Stimulated activated CD8-positive, alpha-beta memory T cell treated with anti-CD3 and anti-CD28 coated beads, Interleukin-12 subunit alpha, Interleukin-12 subunit beta, amount 100 ng/mL, for 4 hours (primary cell): Measurements from ENCODE around the gene TRIM59.

Experiments used
- DNase-seq: peaks from one replicate; pipeline ENCODE4 v3.0.0-alpha.2; 2020; ENCODE audit warnings: low read depth

Gene TRIM59, protein sequence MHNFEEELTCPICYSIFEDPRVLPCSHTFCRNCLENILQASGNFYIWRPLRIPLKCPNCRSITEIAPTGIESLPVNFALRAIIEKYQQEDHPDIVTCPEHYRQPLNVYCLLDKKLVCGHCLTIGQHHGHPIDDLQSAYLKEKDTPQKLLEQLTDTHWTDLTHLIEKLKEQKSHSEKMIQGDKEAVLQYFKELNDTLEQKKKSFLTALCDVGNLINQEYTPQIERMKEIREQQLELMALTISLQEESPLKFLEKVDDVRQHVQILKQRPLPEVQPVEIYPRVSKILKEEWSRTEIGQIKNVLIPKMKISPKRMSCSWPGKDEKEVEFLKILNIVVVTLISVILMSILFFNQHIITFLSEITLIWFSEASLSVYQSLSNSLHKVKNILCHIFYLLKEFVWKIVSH

DNA sequence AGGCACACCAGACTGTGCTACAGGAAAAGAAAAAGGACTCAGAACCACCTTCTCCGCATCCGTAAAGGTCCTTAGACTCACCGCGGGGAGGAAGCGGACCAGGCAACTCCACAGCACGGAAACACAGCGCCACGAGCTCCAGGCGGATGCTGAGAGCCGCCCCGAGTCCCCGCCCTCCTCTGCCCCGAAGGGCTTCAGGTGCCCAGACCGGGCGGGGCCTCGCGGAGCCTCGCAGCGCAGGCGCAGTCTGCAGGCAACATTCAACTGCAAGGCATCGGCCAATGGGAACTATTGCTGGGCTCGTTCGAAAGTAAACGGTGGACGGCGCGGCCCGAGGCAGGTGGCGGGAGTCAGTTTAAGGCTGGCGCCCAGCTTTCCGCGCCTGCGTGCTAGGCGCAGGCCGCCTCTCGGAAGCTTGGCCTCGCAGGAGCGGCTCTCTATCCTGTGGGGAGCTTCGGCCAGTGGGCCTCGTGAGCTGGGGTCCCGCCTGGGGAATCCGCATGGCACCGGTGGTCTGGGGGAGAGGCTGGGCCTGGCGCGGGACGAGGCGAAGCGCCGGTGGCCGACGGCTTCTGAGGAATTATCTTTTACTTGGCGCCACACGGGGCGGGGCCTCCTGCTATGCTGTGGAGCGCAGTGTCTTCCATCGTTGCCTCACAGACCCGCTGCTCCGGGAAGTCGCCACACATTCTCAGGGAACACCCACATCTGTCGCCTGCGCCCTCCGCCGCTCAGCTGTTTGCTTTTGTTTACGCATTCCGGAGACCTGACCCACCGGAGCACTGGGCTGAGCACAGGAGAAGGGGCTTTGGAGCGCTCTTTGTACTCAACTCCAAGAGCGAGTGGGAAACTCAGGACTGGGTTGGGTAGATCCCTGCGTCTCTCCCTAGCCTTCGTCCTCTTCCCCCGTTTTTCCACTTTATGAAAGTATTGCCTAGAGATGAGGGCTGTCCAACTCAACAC is at the start of gene TRIM59:
TRIM59 (minus strand) TSS at position 151 of the 963 bp plus-strand sequence. CDS start 10,603 bp downstream, outside the sequence.
- DNase-seq, result peak; percentile 91

DNA sequence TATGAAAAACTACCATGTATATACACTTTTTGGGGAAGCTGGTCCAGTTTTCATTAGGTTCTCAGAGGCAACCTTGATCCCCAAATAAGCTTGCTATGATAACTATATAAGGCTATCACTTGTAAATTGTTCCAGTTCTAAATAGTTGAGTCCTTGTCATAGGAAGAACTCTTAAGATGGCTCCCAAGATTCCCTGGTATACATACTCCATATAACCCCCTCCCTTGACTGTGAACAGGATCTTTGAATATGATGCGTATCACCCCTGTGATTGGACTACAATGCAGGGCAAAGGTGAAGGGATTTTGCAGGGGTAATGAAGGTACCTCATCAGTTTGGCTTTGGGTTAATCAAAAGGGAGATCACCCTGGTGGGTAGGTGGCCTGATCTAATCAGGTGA is 48.6 kb upstream of the TRIM59 start:
- DNase-seq, result no peak

DNA sequence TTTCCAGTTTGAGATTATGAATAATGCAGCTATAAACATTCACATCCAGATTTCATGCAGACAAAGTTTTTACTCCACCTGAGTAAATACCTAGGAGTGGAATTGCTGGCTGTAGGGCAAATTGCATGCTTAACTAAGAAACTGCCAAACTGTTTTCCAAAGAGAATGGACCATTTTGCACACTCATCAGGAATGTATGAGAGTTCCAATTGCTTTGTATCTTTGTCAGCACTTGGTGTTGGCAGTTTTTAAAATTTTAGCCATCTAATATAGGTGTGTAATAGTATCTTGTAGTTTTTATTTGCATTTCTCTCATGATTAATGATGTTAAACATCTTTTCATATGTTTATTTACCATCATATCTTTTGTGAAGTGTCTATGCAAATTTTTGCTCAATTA is 40.6 kb upstream of the TRIM59 start:
- DNase-seq, result no peak

DNA sequence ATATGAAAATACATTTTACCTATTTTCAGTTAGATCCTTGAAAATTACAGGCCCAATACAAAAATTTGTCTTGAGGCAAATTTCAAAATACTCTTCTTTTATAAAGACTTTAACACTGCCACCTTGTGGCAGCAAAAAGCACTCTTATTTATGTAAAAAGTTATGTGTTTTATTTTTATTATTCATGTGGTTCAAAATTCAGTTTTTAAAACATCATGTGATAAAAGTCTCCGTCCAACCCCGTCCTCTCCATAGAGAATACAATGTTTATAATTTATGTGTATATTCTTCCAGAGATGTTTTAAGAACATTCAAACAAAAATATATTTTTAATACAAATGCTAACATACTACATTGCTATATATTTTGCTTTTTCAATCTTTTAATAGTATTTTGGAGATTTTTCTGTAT is 36.9 kb upstream of the TRIM59 start:
- no peak for DNase-seq

DNA sequence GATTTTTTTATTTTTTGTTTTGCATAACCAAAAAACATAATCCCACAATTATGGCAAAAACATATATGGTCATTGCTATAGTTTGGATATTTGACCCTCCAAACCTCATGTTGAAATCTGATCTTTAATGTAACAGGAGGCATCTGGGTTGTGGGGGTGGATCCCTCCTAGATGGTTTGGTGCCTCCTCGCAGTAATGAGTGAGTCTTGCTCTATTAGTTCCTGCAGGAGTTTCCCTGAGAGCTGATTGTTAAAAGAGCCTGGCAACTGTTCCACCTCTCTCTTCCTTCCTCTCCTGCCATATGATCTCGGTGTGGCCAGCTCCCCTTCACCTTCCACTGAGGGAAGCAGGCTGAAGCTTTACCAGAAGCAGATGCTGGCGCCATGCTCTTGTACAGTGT is 33.2 kb upstream of the TRIM59 start:
- DNase-seq, result no peak

DNA sequence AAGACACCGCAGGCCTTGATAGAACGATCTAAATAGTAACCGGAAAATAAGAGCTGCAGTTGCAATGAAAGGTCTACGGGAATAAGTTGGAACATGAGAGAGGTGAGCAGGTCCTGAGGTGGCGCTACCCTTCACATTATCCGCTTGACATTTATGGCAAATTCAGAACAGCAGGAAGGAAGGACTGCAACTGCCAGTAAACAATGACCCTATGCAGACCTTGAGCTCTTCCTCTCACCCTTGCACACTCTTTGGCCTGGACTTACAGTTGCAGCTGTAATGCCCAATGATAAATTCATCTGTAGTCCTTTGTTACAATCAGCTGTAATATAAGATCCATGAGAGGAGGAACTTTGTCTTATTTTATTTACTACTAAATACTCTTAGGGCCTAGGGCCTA is 32.3 kb upstream of the TRIM59 start:
- DNase-seq, result no peak

DNA sequence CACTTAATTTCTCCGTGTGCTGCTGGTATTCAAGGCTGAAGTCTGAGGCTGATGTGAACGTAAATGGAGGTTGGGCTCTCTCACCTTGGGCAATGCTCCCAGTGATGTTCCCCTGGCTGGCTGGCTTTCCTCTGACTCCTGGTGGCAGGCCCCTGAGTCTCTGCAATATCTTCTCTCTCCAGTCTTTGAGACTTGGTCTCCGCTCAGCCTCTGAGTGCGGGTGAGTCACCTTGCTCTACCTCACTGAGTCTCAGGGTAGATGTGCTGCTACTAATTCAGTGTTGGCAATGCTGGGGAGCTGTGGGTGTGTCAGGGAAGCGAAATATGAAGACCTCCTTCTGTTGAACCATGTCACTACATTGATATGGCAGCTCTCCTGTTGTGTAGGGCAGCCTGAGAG is 31.3 kb upstream of the TRIM59 start:
- no peak for DNase-seq

DNA sequence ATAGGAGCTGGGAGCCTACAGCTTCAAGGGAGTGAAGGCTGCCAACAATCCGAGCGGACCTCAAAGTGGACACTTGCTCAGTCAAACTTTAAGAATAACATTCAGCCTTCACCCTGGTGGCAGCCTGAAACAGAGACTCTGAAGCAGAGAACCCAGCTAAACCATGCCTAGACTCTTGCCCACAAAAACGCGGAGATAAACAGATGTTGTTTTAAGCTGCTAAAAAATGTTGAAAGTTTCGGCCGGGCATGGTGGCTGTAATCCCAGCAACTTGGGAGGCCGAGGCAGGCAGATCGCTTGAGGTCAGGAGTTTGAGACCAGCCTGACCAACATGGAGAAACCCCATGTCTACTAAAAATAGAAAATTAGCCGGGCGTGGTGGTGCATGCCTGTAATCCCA is 29.8 kb upstream of the TRIM59 start:
- DNase-seq, result no peak

DNA sequence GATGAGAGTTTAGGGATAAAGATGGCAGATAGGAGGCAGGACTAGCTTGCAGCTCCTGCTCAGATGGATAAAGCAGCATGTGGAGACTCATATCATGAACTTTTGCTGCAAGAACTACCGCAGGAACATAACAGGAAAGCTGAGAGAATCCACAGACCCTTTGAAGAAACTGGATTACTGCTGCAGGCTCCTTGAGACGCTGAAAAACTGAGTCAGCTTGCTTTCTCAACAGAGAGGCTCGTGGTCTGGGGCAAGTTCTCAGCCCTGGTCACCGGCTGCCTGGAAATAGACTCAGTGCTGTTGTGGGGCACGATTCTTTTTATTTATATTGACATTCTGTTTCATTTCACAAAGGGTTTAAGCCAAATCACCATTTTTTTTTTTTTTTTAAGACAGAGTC is 28.8 kb upstream of the TRIM59 start:
- no peak for DNase-seq

DNA sequence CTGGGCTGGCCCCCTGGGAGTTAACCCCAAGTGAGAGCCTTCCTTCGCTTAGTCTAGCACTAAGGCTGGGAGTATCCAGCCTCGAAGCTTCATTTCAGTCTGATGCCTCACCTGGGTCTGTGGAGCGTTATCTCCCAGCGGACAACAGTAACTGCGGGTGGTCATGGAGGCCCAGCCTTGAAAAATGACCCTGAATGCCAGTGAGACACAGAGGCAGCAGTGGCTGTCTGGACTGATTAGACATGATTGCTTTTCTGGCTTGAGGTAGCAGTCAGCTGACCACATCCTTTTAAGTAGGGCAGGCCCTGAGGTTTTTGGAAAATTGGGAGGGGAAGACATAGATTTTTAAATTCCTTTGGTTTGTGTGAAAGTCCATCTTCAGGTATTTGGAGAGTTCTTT is 28.2 kb upstream of the TRIM59 start:
- DNase-seq, result no peak

DNA sequence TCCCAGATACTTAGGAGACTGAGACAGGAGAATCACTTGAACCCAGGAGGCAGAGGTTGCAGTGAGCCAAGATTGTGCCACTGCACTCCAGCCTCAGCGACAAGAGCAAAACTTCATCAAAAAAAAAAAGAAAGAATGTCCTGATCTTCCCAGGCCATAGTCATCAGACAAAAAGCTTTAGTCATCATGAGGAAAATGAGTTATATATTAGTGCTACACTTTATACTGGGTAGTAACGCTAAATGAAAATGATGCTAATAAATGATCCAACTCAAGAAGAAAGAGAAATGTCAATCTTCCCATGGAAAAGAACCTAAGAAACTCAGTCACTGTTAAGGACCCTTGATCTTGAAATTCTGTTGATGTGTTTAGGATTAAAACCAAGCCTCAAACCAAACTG is 26.3 kb upstream of the TRIM59 start:
- no peak for DNase-seq

DNA sequence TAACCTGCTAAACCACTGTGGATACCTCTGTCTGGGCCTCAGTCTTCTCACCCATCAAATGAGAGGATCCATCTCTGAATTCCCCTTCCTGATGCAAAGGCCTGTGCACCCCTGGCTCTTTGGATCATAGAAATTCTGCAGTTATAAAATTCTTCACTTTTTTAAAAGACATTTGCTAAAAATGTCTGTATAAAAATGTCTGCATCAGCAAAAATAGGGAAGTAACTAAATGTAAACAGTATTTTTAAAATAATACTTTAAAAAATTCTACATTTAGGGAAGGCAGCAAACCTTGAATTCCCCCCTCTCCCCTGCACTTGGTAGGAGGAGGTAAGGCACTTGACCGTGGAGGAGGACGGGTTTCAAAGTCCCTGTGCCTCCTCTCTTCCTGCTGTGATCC is 25.6 kb upstream of the TRIM59 start:
- DNase-seq, result no peak

DNA sequence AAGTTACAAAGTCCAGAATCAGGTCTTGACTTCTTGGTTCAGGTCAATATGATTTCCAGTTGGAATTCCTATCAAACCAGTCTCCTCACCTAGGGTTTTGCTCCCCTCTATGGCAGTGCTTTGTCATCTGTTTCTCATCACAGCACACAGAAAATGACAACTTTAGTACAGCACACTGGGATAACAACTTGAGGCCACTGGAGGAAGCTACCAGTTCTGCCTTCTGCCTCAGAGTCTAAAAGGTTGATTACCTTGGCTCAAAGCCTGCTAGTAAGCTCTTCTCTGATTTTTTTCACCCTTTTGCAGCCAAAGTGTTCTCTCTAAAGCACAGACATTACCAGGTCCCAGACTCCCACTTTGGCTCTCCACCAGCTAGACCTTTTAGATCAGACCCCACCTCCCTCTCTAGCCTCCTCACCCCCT is 24.8 kb upstream of the TRIM59 start:
- DNase-seq, result no peak

DNA sequence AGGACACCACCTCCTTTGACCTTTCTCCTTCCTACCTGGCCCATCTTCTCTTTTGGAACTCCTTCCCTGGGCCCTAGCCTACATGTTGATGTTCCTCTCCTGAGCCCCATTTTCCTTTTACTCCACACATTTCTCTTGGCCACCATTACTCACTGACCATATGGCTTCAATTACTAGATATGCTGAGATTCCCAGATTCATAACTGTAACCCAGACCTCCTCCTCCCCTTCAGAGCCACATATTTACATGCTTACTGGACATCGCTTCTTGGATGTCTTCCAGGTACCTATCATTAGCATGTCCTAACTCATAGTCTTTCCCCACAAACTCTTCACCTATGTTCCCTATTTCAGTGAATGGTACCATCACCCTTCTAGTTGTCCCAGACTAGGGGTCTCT is 24.4 kb upstream of the TRIM59 start:
- no peak for DNase-seq

DNA sequence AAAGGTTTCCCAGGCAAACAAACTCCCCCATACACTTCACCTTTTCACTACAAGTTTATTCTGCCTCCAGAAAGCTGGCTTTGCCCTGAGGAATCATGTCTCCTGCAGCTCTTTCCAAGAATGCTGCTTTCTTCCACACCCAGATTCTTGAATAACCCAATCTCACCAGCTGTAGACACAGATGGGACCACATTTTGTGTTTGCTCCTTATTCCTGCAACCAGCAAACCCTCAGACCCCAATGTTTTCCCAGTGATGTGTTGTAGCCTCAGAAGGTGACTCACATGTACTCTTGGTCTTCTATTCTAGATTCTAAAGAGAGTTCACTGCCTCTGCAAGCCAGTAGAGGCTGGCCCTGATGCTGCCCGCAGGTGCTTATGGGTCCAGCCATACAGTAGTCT is 23.6 kb upstream of the TRIM59 start:
- no peak for DNase-seq

DNA sequence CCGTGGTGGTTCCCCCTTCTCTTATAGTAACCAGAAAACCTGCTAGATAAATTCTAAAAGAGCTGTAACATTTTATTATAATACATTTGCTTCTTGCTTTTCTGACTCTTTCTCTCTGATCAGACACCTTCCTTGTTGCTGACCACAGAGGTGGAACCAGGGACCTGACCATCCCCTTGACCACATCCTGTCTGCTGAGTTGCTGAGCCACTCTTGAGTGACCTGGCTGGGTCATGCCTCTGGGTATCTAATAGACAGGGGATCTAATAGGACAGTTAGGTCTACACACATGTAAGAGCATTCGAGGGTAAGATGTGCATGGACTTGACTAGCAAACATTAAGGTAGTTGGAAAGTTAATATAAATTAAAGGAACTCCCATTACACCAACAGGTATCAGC is 22.8 kb upstream of the TRIM59 start:
- DNase-seq, result no peak

DNA sequence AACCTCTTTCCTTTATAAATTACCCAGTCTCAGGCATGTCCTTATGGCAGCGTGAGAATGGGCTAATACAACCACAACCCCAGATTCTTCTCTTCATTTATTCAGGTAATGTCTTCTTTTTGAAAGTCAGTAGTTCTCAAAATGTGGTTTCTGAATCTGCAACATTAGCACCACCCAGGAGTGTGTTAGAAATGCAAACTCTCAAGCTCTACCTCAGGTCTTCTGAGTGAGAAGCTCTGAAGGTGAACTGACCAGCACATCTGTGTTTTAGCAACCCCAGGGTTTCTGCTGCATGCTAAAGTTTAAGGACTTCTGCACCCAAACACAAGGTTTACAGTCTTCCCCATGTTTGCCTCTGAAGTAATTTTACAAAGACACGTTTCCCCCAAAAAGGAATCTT is 22.3 kb upstream of the TRIM59 start:
- DNase-seq, result no peak

DNA sequence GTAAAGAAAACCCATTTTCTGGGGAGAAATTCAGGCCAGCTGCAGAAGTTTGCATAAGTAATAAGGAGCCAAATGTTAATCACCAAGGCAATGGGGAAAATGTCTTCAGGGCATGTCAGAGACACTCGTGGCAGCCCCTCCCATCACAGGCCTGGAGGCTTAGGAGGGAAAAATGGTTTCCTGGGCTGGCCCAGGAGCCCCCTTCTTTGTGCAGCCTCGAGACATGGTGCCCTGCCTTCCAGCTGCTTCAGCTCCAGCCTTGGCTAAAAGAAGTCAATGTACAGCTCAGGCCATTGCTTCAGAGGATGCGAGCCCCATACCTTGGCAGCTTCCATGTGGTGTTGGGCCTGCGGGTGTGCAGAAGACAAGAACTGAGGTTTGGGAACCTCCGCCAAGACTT is 20.6 kb upstream of the TRIM59 start:
- DNase-seq, result no peak

DNA sequence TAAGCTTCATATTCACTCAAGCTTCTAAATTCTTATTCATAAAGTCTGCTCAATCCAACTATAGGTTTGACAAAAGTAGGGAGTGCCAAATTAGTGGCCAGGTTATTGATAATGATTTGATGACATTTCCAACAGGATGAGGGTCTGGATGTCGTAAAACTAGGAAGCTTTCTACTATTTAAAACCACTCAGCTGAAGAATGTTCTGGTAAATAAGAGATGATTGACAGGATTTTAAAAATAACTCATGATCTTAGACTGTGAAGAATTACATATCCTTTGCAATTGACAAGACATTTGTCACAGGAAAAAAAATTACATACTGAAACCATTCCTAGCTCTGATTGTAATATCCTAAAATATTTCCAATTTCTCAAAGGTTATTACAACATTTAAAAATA is 15.4 kb upstream of the TRIM59 start:
- no peak for DNase-seq

DNA sequence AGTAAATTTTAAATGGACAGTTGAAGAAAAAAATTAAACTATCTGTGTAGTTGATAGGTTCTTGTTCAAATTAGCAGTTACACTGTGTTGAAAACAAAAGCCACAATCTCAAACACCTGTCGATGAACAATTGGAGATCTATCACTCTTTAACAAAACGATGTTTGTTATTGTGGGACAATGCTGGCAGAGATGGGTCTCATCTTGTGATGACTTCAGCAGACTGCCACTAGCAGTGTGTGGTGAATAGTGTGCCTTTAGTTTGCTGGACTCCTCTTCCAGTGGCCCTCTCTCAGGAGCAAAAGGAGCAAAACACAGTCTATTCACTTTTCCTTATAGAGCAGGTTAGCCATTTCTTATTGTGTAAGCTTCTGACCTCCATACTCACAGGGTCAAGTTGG is 14.7 kb upstream of the TRIM59 start:
- DNase-seq, result no peak

DNA sequence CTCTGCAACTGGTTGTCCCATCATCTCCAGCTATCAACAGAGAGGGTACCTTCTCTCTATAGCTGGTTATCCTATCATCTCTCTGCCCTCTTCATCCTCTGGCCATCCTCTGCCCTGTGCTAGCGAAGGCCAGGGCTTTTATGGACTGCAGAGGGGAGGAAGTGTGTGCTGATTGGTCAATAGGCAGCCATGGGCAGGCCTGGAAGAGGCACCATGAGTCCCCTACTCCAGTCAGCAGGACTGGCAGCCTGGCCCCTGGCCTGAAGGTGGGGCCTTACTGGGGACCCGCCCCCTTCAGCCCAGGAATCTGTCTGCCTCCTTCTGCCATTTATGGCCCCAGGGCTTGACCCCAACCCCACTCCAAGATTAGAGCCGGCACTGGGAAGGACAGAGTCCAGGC is 10.4 kb upstream of the TRIM59 start:
- no peak for DNase-seq

DNA sequence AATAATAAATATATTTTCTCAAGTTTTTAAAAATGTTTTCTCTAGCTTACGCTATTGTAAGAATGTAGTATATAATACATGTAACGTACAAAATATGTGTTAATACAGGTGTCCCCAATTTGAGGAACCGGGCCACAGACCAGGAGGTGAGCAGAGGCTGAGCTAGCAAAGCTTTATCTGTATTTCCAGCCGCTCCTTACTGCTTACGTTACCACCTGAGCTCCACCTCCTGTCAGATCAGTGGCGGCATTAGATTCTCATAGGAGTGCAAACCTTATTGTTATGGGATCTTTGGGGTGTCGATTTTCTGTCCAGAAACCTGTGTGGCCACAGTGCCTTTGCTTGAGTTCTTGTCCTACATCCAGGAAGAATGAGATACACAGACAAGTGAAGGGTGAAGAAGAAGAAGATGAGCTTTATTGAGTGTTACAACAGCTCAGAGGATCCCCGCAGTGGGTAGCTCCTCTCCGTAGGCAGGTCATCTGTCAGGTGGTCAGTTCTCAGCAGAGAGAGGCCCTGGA is 9.9 kb upstream of the TRIM59 start:
- DNase-seq, result no peak

DNA sequence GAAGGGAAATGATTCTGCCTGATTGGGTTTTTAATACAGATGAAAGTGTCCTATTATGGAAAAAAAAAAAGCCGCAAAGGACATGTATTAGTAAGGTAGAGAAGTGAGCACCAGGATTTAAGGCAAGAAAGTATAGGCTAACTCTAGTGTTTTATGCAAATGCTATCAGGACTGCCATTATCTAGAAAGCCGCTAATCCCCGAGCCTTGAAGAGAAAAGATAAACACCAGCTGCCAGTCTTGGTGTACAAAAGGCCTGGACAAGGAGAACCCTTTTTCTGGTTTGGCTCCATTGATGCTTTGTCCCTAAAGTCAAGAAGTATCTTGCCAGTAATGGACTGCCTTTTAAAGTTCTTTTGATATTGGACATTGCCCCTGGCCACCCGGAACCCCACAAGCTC is 8.6 kb upstream of the TRIM59 start:
- no peak for DNase-seq
